Measurements from ENCODE around the gene ATP9A.

ATP9A gene

GRCh38 chr20:51602131-51602530 lies 166.1 kb downstream of the ATP9A start:
- no peak for DNase-seq (ENCODE audit: low read depth in 3 of 3)

GRCh38 chr20:51600950-51601349 lies 167.2 kb downstream of the ATP9A start:
- no peak for DNase-seq (ENCODE audit: low read depth in 3 of 3)

GRCh38 chr20:51600016-51600420 lies 168.2 kb downstream of the ATP9A start:
- no peak for DNase-seq (ENCODE audit: low read depth in 3 of 3)

DNA sequence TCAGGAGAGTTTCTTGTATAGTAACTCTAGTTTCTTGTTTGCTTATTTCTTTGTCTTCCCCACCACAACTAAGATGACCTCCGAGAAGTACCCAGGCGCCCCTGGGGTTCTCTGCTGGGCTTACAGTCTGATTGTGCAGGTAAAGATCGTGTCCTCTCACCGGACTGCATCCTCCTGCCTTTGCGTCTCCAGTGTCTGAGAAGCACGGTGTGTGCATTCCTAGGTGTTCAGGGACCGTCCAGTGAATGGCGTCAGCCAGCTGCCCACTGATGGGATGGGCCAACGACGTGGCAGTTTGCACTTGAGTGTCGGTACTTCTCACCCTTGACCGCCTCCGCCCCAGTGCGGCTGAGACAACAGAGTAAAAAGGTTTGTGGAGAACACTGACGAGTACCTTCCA lies 169.6 kb downstream of the ATP9A start:
- DNase-seq (ENCODE audit: low read depth in 3 of 3), result no peak

DNA sequence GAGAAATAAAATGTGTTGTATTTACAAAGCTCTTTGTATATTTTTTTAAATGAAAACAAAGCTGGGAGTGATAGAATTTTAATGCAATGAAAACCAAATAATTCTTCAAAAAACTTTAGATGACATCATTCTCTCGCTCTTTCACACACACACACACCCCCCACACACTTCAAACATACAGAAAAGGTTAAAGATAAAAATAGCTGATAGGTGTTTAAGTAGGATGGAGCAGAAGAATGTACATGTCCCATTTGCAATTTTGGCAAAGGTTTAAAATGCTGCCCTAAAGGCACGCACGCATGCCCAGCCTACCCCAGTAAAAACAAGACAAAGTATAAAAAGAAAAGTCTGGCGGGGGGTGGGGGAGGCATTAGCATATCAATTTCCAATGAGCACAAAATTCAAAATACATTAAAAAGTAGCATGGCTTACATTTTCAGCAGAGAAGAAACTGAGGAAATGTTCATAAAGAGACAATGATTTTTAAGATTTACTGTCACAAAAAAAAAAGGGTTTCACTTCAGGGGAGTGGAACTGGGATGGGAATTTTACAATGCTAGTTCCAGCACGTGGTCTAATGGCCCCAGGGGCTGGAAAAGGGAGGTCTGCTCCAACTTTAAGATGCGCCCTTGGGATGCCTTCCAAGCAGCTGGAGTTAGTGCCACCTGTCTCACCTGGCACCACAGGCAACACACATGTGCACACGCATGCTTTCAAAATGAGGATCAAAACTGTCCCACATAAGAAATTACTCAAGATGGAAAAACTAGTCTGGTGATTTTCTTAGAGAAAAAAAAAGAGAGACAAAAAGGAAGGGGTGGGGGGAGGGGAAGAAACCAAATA lies 170.6 kb downstream of the ATP9A start:
- no peak for DNase-seq (ENCODE audit: low read depth in 3 of 3)

DNA sequence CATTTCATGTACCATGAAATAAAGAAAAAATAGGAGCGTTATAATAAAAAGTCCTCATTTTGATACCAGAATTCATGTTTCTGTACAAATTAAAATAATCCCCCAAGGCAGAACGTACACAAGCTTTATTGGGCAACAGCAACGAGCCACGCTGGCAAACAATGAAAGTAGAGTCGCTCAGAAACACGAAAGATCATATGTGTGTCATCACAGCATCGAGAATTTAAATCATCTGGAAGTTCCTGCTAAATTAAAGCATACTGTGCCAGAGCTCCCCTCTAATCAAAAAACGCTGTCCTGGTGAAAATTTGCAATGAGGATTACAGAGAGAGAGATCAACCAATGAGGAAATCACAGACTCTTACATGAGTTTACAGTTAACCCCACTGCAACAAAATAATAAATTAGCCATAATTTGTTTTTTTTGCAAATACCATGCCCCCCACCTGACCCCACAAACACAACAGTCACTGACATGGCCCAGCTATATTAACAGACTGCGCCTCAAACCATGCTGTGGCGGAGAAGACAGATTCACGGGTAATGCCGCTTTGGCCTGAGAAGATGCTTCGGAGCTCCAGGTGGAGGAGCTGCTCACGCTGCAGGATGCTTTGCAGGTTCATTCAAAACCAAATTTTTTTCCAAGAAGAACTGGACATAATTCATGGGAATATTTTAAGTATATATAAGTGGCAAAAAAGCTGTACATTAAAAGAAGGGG lies 171.4 kb downstream of the ATP9A start:
- DNase-seq (ENCODE audit: low read depth in 3 of 3), result no peak

DNA sequence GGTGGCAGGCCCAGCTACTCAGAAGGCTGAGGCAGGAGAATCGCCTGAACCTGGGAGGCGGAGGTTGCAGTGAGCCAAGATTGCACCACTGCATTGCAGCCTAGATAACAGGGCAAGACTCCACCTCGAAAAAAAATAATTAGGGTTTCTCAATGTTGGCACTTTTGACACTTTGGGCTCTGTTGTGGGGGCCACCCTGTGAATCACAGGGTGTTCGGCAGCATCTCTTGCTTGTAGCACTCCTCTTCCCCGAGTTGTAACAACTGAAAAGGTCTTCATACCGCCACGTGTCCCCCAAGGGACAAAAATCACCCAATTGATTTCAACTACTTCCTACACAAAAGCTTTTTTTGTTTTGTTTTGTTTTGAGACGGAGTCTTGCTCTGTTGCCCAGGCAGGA lies 172.4 kb downstream of the ATP9A start:
- no peak for DNase-seq (ENCODE audit: low read depth in 3 of 3)

- peak; percentile 55 to 78 (median 75) for DNase-seq (ENCODE audit: low read depth in 3 of 3)
These were observed 173.1 kb downstream of the ATP9A start for GRCh38 chr20:51595058-51595532.

- no peak for DNase-seq (ENCODE audit: low read depth in 3 of 3)
These were observed 173.7 kb downstream of the ATP9A start for GRCh38 chr20:51594236-51595057.

GRCh38 chr20:51593584-51593983 lies 174.6 kb downstream of the ATP9A start:
- no peak for DNase-seq (ENCODE audit: low read depth in 3 of 3)

DNA sequence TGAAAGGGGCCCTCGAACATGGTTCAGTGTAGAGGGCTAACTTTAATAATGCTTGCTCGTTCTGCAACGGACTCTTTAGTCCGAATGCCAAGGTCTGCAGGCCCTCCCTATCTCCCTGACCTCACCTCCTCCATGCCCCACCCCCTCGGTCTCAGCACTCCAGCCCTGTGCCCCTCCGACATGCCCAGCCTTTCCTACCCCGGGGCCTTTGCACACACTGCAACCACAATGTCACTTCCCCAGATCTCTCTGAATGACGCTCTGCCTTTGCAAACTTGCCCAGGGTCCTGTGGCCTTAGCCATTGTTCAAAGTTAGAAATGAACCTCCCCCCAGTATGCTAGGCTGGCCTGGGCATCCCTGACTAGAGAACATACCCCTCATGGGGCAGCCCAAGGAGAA lies 175.6 kb downstream of the ATP9A start:
- no peak for DNase-seq (ENCODE audit: low read depth in 3 of 3)

DNA sequence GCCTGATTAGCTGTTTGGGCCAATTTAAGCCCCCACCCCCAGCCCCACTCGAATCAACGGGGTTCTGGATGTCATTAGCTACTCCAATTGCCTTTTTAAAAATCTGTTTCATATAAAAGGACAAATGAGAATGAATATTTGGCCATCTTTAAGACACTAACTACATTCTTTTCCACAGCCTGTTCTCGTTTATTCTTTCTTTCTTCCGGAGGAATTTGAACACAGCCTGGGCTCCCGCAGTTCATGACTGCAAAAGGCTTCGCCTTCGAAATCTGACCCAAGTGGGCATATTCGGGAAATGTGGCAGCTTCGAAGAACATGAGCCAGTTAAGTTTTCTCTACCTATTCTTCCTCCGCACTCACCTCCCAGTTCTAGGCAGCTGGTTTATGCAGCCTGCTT lies 176.3 kb downstream of the ATP9A start:
- DNase-seq (ENCODE audit: low read depth in 3 of 3), result no peak

GRCh38 chr20:51588762-51589161 lies 179.4 kb downstream of the ATP9A start:
- no peak for DNase-seq (ENCODE audit: low read depth in 3 of 3)

DNA sequence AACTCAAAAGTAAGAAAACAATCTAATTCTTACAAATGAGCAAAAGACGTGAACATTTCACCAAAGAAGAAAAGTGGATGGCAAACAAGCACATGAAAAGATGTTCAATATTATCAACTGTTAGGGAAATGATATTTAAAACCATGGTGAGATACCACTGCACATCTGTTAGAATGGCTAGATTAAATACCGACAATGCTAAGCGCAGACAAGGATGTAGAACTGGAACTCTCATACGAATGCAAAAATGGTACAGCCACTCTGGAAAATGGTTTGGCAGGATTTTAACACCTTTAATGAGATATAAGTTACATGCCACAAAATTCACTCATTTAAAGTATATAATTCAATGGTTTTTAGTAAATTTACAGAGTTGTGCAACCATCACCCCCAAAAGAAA lies 181.0 kb downstream of the ATP9A start:
- DNase-seq (ENCODE audit: low read depth in 3 of 3), result no peak

GRCh38 chr20:51586005-51586440 lies 182.2 kb downstream of the ATP9A start:
- no peak for DNase-seq (ENCODE audit: low read depth in 3 of 3)

GRCh38 chr20:51585148-51585547 lies 183.0 kb downstream of the ATP9A start:
- DNase-seq (ENCODE audit: low read depth in 3 of 3), result no peak

DNA sequence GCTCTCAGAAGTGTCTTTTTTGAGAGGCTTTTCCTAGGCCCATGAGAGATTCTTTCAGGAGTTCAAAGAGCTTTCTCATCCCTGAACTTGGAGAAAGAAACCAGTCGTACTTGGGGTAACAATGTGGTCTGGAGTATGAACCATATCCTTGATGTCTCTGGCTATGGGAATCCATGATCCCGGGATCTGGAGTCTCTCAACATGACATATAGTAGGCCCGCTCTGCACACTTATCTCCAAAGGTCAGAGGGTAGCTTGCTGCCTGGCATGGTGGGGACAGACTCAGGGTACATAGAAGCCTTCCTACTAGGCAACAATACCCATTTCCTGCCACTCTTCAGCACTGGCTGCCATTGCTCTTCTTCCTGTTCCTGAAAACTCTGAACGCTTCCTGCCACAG lies 183.5 kb downstream of the ATP9A start:
- no peak for DNase-seq (ENCODE audit: low read depth in 3 of 3)

GRCh38 chr20:51584116-51584515 lies 184.1 kb downstream of the ATP9A start:
- no peak for DNase-seq (ENCODE audit: low read depth in 3 of 3)

- no peak for DNase-seq (ENCODE audit: low read depth in 3 of 3)
These were observed 184.7 kb downstream of the ATP9A start for GRCh38 chr20:51583499-51583898.

DNA sequence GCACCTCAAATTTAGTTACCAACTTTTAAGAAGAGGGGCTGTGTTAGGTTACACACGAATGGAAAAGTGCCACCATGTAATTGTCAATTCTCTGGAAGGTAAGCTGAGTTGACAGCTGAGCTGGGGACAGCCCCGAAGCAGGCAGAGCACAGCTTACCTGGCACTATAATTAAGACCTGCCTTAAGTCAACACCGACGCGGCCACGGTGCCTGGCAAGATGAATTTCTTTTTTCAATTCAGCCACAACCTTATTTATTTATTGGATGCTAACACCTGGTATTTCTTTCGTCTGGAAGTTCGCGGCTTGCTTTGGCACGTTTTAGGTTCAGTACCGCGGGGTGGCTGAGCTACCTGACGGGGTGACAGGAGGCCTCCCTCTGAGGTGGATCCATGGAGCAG lies 185.1 kb downstream of the ATP9A start:
- no peak for DNase-seq (ENCODE audit: low read depth in 3 of 3)

GRCh38 chr20:51581571-51581970 lies 186.6 kb downstream of the ATP9A start:
- no peak for DNase-seq (ENCODE audit: low read depth in 3 of 3)

- DNase-seq (ENCODE audit: low read depth in 3 of 3), result no peak
These were observed 189.1 kb downstream of the ATP9A start for GRCh38 chr20:51579137-51579536.
